ENCODE results near the gene GPC1. TPM values are rescaled to one million over a fixed set of nuclear protein-coding genes. Genes with fewer than 3 reads are reported as not detected.

The GPC1 gene
- total RNA-seq, 1 donor from 2014 or later = 187 TPM

DNA sequence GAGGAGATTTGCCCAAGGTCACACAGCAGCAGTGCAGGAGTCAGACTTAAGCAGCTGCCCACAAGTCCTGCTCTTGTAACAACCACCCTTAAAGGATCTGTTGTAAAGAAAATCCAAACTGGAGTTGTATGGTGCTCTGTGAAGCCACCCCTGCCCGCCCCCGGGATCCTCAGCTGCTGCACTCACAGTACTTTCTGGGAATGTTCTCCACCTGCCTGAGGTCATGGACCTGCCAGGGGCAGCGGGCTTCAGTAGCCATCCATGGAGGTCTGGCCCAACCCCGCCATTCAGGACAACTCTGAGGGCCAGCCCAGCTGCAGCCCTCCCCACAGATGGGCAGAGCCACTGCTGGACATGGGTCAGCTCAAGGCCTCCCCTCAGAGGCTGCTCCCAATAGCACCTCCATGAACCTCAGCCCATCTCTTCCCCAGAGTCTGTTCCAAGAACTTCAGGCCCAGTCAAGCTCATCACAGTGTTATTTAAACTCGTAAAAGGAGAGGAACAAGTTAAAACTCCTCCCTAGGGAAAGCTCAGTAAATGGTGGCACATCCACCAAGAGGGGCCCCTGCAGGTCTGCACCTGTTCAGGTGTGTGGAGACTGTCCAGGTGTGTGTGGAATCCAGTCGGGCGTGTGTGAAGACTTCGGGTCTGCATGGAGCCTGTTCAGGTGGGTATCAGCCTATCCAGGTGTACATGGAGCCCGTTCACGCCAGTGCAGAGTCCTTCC, 39.4 kb upstream of the GPC1 start:
- no peak overlapping the region for H3K27ac ChIP-seq (replicated peaks)
- peaks cover 6% of the 10 kb centered on the region for H3K27me3 ChIP-seq (ENCODE audit: low read depth)
- H3K9me3 ChIP-seq (replicated peaks) = no peaks in the 10 kb centered on the region
- H3K4me1 ChIP-seq = no peaks in the 10 kb centered on the region
- TF ChIP-seq, protein P1, sequence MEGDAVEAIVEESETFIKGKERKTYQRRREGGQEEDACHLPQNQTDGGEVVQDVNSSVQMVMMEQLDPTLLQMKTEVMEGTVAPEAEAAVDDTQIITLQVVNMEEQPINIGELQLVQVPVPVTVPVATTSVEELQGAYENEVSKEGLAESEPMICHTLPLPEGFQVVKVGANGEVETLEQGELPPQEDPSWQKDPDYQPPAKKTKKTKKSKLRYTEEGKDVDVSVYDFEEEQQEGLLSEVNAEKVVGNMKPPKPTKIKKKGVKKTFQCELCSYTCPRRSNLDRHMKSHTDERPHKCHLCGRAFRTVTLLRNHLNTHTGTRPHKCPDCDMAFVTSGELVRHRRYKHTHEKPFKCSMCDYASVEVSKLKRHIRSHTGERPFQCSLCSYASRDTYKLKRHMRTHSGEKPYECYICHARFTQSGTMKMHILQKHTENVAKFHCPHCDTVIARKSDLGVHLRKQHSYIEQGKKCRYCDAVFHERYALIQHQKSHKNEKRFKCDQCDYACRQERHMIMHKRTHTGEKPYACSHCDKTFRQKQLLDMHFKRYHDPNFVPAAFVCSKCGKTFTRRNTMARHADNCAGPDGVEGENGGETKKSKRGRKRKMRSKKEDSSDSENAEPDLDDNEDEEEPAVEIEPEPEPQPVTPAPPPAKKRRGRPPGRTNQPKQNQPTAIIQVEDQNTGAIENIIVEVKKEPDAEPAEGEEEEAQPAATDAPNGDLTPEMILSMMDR (IDR thresholded peaks at IDR 0.05; ENCODE audit: borderline replicate concordance) = no peak
- H3K36me3 ChIP-seq = no peaks in the 10 kb centered on the region
- no peak for DNase-seq
- intact Hi-C loops (cut with micrococcal nuclease) = no loop called here
- H3K4me3 ChIP-seq = no peak overlapping the region

DNA sequence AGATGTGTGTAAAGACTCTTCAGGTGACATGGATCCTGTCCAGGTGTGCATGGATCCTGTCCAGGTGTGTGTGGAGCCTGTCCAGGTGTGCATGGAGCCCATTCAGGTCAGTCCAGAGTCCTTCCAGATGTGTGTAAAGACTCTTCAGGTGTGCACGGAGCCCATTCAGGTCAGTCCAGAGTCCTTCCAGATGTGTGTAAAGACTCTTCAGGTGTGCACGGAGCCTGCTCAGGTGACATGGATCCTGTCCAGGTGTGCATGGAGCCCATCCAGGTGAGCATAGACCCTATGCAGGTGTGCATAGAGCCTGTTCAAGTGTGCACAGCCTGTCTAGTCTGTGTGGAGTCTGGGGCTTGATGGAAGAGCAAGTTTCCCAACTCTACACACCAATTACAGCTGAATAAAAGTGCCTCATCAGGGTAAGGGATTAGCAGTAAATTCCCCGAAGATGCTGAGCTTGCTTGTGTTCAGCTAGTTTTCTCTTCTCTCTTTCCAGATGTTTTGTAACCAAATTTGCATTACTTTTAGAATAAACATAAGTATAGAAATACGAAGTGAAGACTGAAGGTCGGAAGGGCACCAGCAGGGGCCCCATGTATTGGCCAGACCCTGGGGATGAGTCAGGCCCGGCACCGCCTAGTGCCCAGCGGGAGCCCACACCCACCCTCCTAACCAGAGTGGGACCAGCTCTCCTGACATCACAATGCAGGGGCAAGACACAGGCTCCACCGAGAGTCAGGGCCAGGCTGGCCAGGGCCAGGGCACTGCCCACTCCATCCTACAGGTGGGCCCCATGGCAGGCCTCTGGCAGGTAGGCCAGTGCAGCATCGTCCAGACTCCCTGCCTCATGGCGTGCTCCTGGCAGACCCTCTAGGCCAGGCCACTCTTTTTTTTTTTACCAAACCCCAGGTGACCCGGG, 38.6 kb upstream of the GPC1 start:
- no peak overlapping the region for H3K27ac ChIP-seq (replicated peaks)
- TF ChIP-seq, protein P1 (IDR thresholded peaks at IDR 0.05; ENCODE audit: borderline replicate concordance) = no peak
- no peaks in the 10 kb centered on the region for H3K9me3 ChIP-seq (replicated peaks)
- H3K27me3 ChIP-seq (ENCODE audit: low read depth) = peaks cover 8% of the 10 kb centered on the region
- H3K36me3 ChIP-seq = no peaks in the 10 kb centered on the region
- intact Hi-C loops (cut with micrococcal nuclease) = no loop called here
- no peak for DNase-seq
- H3K4me1 ChIP-seq = no peaks in the 10 kb centered on the region
- no peak overlapping the region for H3K4me3 ChIP-seq

DNA sequence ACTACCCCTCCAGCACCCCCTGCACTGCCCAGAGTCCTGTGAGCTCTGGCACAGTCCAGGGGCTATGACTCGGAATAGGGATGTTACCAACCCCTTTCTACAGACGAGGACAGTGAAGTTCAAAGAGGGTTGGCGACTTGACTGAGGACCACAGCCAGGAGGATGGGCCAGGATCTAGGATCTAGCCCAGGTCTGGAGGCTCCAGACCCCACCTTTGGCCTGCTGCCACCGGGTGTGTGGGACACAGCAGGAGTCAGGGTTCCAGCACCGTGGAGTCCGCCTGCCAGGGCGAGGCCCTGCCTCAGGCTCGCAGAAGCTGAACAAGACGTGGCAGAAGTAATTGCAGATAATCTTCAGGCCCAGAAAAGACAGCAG, 37.9 kb upstream of the GPC1 start:
- H3K27me3 ChIP-seq (ENCODE audit: low read depth) = peaks cover 11% of the 10 kb centered on the region
- H3K4me3 ChIP-seq = no peak overlapping the region
- no peaks in the 10 kb centered on the region for H3K36me3 ChIP-seq
- no peak overlapping the region for H3K27ac ChIP-seq (replicated peaks)
- H3K9me3 ChIP-seq (replicated peaks) = no peaks in the 10 kb centered on the region
- DNase-seq = no peak
- intact Hi-C loops (cut with micrococcal nuclease) = no loop called here
- TF ChIP-seq, protein P1 (IDR thresholded peaks at IDR 0.05; ENCODE audit: borderline replicate concordance) = no peak
- no peaks in the 10 kb centered on the region for H3K4me1 ChIP-seq

DNA sequence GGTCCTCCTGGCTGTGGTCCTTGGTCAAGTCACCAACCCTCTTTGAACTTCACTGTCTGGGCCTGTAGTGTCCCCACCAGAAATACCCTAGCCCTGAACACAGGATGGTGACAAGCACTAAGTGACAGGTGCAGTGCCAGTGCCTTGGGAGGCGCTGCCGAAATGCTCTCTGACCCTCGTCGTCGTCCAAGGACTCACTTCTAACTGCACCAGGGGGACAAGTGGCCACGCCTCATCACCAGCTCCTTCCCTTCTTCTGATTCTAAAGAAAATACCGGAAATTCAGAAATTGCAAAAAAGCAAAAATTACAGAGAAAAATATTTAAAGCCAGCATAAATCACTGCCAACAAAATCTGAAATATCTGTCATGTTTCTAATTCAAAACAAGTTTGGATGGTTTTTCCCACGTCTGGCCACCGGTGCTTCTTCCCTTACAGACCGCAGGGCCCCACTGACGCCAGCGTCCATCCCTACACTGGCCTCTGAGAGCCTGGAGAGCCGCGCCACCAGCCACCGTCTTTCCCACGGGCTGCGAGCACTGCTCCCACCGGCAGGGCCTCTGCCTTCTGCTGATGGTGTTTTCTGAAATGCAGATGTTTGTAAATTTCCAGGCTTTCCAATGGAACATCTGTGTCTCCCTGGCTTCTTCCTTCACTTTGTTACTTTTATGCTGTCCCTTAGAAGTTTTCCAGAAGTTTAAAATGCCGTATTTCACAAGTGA, 37.4 kb upstream of the GPC1 start:
- TF ChIP-seq, protein P1 (IDR thresholded peaks at IDR 0.05; ENCODE audit: borderline replicate concordance) = no peak
- H3K36me3 ChIP-seq = no peaks in the 10 kb centered on the region
- no peak for DNase-seq
- H3K27ac ChIP-seq (replicated peaks) = no peak overlapping the region
- intact Hi-C loops (cut with micrococcal nuclease) = no loop called here
- peaks cover 11% of the 10 kb centered on the region for H3K27me3 ChIP-seq (ENCODE audit: low read depth)
- H3K4me3 ChIP-seq = no peak overlapping the region
- no peaks in the 10 kb centered on the region for H3K9me3 ChIP-seq (replicated peaks)
- H3K4me1 ChIP-seq = no peaks in the 10 kb centered on the region

DNA sequence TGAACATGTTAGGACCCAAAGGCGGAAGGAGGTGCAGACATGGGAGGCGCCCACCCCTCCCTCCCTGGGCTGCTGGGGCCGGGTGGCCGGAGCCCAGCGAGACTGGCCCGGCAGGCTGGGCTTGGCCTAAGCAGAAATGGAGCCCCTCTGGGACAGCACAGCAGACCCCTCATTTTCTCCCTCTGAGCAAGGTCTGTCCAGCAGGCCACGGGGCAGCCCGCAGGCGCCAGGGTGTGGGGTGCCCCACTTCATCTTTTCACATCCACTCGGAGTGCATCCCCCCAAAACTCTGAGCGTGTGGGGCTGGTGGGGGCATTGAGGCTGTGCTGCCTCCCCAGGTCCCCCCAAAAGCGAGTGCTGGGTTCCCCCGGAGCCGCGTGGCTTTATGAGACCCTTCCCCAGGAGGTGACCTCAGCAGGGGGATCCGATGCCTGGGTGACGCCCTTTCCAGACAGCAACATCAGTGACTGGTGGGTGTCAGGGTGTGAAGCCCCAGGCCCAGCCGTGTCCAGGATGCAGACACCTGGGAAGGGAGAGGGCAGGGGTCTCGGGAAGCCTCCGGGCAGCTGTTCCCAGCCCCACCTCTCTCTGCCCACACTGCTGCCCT, 36.7 kb upstream of the GPC1 start:
- Histone ChIP-seq H3K36me3 (no peaks in the 10 kb centered on the region), H3K27ac (replicated peaks) (no peak overlapping the region), H3K4me1 (no peaks in the 10 kb centered on the region), H3K27me3 (ENCODE audit: low read depth) (peaks cover 11% of the 10 kb centered on the region), H3K4me3 (no peak overlapping the region), H3K9me3 (replicated peaks) (no peaks in the 10 kb centered on the region)
- intact Hi-C loops (cut with micrococcal nuclease) = no loop called here
- TF ChIP-seq, protein P1 (IDR thresholded peaks at IDR 0.05; ENCODE audit: borderline replicate concordance) = no peak
- DNase-seq = no peak

Measured in left ventricle myocardium inferior (tissue), 1 donor.